ENCODE results near the gene ZCCHC13. TPM values are rescaled to one million over a fixed set of nuclear protein-coding genes. Genes with fewer than 3 reads are reported as not detected.
"Not testable (repeated sequence)": the region's sequence is repeated elsewhere in the genome, so short reads cannot be mapped to it uniquely, and the experiment has no call there.

ZCCHC13 gene
- not detected for total RNA-seq

DNA sequence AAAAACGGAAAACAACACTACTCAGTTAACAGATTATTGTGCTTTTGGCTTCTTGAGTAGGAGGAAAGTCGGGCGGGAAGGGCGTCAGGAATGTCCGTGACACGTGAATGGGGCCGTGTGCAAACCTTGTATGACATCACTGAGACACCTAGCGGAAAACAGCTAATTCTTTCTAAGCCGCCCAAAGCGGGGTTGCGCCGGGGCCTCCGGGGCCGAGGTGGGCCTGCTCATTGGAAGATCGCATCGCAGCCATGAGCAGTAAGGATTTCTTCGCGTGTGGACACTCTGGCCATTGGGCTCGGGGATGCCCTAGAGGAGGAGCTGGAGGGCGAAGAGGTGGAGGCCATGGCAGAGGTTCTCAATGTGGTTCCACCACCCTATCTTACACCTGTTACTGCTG lies at the start of gene ZCCHC13:
ZCCHC13 (plus strand) TSS at position 165 of the 400 bp plus-strand sequence; CDS start at position 252, 87 bp downstream.
- ChIA-PET CTCF (no interaction called here), POLR2A (no interaction called here)
- H3K27me3 Mint-ChIP-seq = peaks cover 1% of the 10 kb centered on the region
- DNase-seq = no peak
- no peaks in the 10 kb centered on the region for H3K9me3 Mint-ChIP-seq
- no peak within 1 kb of the TSS for H3K27ac Mint-ChIP-seq
- no peak within 1 kb of the TSS for H3K4me3 Mint-ChIP-seq
- no peaks in the 10 kb centered on the region for H3K36me3 Mint-ChIP-seq (ENCODE audit: low read depth)
- no peaks in the 10 kb centered on the region for H3K4me1 Mint-ChIP-seq

DNA sequence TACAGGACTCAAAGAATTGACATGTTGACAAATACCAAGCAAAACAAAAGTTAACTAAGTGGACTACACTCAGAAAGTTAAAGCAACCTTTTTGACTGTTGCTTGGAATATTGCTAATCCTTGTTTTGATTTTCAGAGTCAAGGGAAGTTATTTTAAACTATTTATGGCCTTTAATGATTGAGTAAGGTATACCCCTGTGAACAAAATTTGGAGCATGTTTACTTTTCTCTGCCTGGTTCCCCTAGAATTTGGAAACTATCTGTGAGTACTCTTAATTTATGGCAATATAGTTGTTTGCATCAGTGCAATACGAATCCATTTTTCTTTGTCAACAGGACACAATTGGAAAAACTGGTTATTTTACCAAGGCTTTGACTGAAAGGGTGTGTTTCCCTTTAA lies 45.9 kb upstream of the ZCCHC13 start:
- H3K4me3 Mint-ChIP-seq, H3K4me1 Mint-ChIP-seq, H3K27ac Mint-ChIP-seq, H3K27me3 Mint-ChIP-seq, POLR2A ChIA-PET, DNase-seq, CTCF ChIA-PET, H3K9me3 Mint-ChIP-seq: not testable (repeated sequence)
- peaks cover 61% of the 10 kb centered on the region for H3K36me3 Mint-ChIP-seq (ENCODE audit: low read depth)

DNA sequence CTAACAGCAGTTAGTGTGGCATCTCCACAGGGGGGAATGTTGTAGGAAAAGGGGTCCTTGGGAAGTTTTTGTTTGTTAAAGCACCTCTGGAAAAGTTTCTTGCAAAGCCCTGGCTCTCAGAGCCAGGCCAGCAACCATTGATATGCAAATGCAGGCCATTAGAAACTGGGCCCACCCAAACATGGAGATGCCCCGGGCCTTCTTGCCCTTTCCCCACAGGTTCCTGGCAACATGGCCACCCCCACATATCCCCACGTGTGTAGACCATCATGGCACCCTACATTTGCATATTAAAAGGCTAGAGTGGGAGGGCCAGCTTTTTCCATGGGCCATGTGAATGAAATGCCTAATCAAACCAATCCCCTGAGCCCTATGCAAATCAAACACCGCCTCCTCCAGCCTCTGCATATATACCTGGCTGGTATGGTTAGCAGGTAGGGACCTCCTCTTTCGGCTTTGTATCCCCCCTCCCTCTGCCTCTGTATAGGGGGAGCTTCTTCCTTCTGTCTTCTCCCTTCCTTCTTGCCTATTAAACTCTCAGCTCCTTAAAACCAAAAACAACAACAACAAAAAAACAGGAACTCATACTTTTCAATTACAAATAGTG lies 44.0 kb upstream of the ZCCHC13 start:
- POLR2A ChIA-PET = no interaction called here
- CTCF ChIA-PET = no interaction called here

DNA sequence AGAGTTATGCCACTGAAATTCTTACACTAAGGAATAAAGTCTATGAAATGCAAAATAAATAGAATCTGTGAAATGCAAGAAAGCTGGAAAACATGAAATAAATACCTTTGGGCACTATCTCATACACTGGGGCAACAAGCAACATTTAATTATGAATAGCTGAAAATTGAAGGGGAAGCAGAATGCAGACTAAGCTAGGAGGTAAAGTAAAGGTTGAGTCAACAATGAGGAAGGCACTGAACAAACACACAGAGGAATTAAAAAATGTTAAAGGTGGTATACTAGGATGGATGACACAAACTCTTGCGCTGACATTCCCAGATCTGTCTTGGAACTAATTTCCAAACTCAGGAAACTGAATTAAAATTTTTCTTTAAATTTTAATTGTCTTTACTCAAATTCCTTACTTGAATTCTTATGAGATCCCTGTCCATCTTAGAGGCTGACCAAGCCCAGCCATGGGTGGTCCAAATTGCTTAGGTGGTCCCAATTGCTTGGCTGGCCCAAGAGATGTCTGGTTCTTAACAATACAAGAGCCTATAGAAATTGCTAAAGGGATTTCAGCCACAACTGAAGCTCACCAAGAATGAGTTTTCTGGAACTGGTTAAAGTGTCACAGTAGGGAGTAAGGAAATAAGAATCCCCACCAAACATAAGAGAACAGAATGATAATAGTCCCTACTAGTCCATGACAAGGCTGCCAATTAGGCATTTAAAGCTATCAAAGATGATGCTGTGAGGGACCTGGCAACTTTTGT lies 41.3 kb upstream of the ZCCHC13 start:
- no peak for DNase-seq
- no peaks in the 10 kb centered on the region for H3K4me1 Mint-ChIP-seq
- H3K36me3 Mint-ChIP-seq (ENCODE audit: low read depth) = peaks cover 37% of the 10 kb centered on the region
- ChIA-PET POLR2A (no interaction called here), CTCF (no interaction called here)
- H3K27ac Mint-ChIP-seq = no peak overlapping the region
- no peak overlapping the region for H3K4me3 Mint-ChIP-seq
- no peaks in the 10 kb centered on the region for H3K27me3 Mint-ChIP-seq
- no peaks in the 10 kb centered on the region for H3K9me3 Mint-ChIP-seq

More for the DNA sequence above, 44.0 kb upstream of the ZCCHC13 start:
- H3K27ac Mint-ChIP-seq = no peak overlapping the region
- peaks cover 55% of the 10 kb centered on the region for H3K36me3 Mint-ChIP-seq (ENCODE audit: low read depth)
- DNase-seq = no peak
- no peaks in the 10 kb centered on the region for H3K4me1 Mint-ChIP-seq
- no peaks in the 10 kb centered on the region for H3K9me3 Mint-ChIP-seq
- H3K4me3 Mint-ChIP-seq = no peak overlapping the region
- no peaks in the 10 kb centered on the region for H3K27me3 Mint-ChIP-seq

DNA sequence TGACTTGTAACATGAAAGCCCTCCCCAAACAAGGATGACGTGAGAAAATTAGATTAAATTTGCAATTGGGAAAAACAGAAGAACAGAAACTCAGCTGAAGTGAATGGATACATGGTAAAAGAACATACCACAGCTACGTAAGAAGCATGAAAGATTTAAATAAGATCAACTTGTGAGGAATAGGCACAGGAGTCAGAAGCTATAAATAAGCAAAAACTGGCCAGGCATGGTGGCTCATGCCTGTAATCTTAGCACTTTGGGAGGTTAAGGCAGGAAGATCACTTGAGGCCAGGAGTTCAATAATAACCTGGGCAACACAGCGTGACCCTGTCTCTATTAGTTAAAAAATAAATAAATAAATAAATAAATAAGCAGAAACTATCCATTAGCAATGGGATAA lies 33.6 kb upstream of the ZCCHC13 start:
- no peaks in the 10 kb centered on the region for H3K27me3 Mint-ChIP-seq
- H3K4me3 Mint-ChIP-seq = no peak overlapping the region
- no peaks in the 10 kb centered on the region for H3K9me3 Mint-ChIP-seq
- no peak for DNase-seq
- peaks cover 42% of the 10 kb centered on the region for H3K36me3 Mint-ChIP-seq (ENCODE audit: low read depth)
- ChIA-PET POLR2A (no interaction called here), CTCF (interaction anchor here (1.5 kb wide), 1 partner anchor 22 kb away, joined by 3 read pairs; no protein-coding TSS in a partner anchor)
- no peaks in the 10 kb centered on the region for H3K4me1 Mint-ChIP-seq
- H3K27ac Mint-ChIP-seq = no peak overlapping the region

DNA sequence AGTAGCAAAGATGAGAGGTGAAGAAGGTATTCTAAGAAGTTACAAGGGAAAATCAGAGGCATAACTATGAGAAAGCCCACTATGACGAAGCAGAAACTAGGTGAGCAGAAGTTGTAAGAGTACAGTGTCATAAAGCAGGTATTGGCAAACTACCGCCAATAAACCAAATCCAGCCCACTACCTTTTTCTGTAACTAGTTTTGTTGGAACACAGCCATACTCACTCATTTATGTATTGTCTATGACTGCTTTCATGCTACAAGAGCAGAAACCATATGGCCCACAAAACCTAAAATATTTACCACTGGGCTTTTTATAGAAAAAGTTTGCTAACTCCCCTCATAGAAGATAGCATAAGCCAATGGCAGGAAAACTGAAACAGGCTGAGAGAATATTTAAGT lies 31.8 kb upstream of the ZCCHC13 start:
- ChIA-PET POLR2A (interaction anchor here (1.1 kb wide), 1 partner anchor 20 kb away, joined by 3 read pairs; no protein-coding TSS in a partner anchor), CTCF (no interaction called here)
- no peak for DNase-seq
- no peak overlapping the region for H3K27ac Mint-ChIP-seq
- no peaks in the 10 kb centered on the region for H3K9me3 Mint-ChIP-seq
- H3K36me3 Mint-ChIP-seq (ENCODE audit: low read depth) = peaks cover 50% of the 10 kb centered on the region
- H3K4me1 Mint-ChIP-seq = no peaks in the 10 kb centered on the region
- H3K27me3 Mint-ChIP-seq = no peaks in the 10 kb centered on the region
- no peak overlapping the region for H3K4me3 Mint-ChIP-seq

DNA sequence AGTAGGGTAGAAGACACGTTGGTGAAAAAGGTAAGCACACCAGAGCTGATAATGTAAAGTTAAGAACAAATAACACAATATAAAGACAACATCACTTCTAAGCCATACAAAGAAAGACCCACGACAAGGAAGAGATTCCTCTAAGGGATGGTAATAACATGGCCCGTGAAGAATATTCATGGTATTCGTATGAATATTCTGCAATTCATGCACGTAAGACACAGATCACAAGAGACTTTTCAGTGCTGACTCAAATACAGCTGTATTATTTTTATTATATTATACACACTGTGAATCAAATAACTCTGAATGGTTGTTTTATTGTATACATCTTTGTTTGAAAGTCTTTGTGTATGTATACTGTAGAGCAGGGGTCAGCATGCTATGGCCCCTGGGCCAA lies 29.5 kb upstream of the ZCCHC13 start:
- peaks cover 58% of the 10 kb centered on the region for H3K36me3 Mint-ChIP-seq (ENCODE audit: low read depth)
- no peak overlapping the region for H3K27ac Mint-ChIP-seq
- POLR2A ChIA-PET = interaction anchor here (1.6 kb wide), 1 partner anchor 9 kb away, joined by 4 read pairs; no protein-coding TSS in a partner anchor
- no peak for DNase-seq
- CTCF ChIA-PET = no interaction called here
- no peak overlapping the region for H3K4me3 Mint-ChIP-seq
- no peaks in the 10 kb centered on the region for H3K9me3 Mint-ChIP-seq
- H3K27me3 Mint-ChIP-seq = no peaks in the 10 kb centered on the region
- H3K4me1 Mint-ChIP-seq = no peaks in the 10 kb centered on the region

DNA sequence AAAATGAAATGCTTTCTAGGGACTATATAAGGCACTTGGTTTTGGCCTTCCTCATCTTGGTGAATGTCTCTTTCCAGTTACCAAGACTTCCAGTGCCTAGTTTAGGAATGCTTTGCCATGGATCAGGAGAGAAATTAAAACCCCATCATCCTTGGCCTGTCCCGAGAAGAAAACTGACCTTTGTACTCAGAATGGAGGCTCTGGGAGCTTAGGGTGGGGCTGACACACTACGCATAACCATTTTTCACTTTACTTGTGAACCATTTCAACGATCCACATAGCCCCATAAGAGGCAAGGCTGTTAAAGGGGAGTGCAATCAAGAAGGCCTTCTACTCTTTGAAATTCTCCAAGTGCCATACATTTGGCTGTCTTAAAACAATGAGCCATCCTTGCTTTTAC lies 26.7 kb upstream of the ZCCHC13 start:
- H3K36me3 Mint-ChIP-seq (ENCODE audit: low read depth) = peaks cover 56% of the 10 kb centered on the region
- no peaks in the 10 kb centered on the region for H3K27me3 Mint-ChIP-seq
- POLR2A ChIA-PET = no interaction called here
- H3K4me3 Mint-ChIP-seq = no peak overlapping the region
- H3K4me1 Mint-ChIP-seq = no peaks in the 10 kb centered on the region
- DNase-seq = no peak
- no peaks in the 10 kb centered on the region for H3K9me3 Mint-ChIP-seq
- no peak overlapping the region for H3K27ac Mint-ChIP-seq
- CTCF ChIA-PET = no interaction called here

DNA sequence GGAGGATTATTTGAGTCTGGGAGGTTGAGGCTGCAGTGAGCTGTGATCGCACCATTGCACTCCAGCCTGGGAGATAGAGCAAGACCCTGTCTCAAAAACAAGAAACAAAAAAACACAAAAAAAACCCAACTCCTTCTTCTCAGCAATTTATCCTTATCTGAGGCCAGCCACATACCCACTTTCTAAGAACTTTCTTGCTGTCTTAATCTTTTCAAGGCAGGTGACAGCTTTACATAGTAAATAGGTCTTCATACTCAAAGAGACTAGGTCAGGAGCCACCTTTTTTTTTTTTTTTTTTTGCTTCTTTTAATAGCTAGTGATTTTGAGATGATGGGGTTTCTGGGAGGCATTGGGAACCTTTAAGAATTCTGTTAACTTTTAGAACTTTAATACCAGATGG lies 26.1 kb upstream of the ZCCHC13 start:
- H3K4me1 Mint-ChIP-seq = no peaks in the 10 kb centered on the region
- peaks cover 54% of the 10 kb centered on the region for H3K36me3 Mint-ChIP-seq (ENCODE audit: low read depth)
- H3K9me3 Mint-ChIP-seq = no peaks in the 10 kb centered on the region
- no peaks in the 10 kb centered on the region for H3K27me3 Mint-ChIP-seq
- no peak overlapping the region for H3K27ac Mint-ChIP-seq
- ChIA-PET POLR2A (no interaction called here), CTCF (no interaction called here)
- H3K4me3 Mint-ChIP-seq = no peak overlapping the region
- no peak for DNase-seq

DNA sequence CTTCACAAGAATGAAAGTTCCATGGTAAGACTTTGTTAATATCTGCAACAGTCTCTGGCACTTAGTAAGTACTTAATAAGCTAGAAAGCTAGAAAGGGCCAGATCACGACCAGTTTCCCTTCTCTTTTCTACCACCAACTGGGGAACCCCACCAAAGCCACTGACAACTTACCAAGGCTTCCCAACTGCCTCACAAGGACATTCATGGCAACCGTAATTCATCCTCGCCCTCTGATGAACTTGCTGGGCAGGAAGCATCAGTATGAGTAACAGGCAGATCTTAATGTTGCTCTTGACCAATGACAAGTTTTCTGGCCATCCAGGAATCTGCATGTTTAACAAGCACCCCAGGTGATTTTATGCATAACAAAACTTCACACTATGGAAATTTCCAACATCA lies 23.2 kb upstream of the ZCCHC13 start:
- peaks cover 2% of the 10 kb centered on the region for H3K4me1 Mint-ChIP-seq
- H3K27me3 Mint-ChIP-seq = no peaks in the 10 kb centered on the region
- no peaks in the 10 kb centered on the region for H3K9me3 Mint-ChIP-seq
- no peak for DNase-seq
- CTCF ChIA-PET = no interaction called here
- H3K27ac Mint-ChIP-seq = no peak overlapping the region
- POLR2A ChIA-PET = interaction anchor here (0.5 kb wide), 1 partner anchor 11 kb away, joined by 3 read pairs; no protein-coding TSS in a partner anchor
- H3K36me3 Mint-ChIP-seq (ENCODE audit: low read depth) = peaks cover 41% of the 10 kb centered on the region
- no peak overlapping the region for H3K4me3 Mint-ChIP-seq

DNA sequence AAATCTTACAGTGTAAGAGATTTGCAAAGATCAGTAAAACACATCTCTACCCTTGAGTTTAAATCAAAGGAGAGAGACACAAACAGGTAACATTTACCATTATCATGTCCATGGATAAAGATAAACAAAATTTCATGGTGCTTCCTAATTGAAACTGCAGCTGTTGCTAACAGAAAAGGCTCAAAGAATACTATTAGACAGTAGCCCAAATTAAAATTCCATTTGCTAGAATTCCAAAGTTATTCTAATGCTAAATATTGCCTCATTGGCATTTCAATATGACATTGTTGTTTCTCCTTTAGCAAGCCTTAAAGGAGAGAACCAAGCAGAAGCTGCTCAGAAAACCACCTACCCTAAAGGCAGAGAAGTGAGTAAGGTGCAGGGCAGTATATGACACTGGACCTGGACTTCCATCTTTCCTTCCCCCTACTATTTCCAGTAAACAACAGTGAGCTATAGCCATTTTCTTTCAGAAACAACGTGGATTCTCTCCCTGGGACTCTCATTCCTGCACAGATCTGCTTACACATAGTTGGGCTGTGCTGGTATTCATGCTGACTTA lies 19.5 kb upstream of the ZCCHC13 start:
- Mint-ChIP-seq H3K9me3 (no peaks in the 10 kb centered on the region), H3K27me3 (no peaks in the 10 kb centered on the region), H3K4me3 (no peak overlapping the region), H3K36me3 (ENCODE audit: low read depth) (peaks cover 43% of the 10 kb centered on the region), H3K4me1 (peaks cover 22% of the 10 kb centered on the region), H3K27ac (no peak overlapping the region)
- CTCF ChIA-PET = no interaction called here
- no peak for DNase-seq
- POLR2A ChIA-PET = no interaction called here

DNA sequence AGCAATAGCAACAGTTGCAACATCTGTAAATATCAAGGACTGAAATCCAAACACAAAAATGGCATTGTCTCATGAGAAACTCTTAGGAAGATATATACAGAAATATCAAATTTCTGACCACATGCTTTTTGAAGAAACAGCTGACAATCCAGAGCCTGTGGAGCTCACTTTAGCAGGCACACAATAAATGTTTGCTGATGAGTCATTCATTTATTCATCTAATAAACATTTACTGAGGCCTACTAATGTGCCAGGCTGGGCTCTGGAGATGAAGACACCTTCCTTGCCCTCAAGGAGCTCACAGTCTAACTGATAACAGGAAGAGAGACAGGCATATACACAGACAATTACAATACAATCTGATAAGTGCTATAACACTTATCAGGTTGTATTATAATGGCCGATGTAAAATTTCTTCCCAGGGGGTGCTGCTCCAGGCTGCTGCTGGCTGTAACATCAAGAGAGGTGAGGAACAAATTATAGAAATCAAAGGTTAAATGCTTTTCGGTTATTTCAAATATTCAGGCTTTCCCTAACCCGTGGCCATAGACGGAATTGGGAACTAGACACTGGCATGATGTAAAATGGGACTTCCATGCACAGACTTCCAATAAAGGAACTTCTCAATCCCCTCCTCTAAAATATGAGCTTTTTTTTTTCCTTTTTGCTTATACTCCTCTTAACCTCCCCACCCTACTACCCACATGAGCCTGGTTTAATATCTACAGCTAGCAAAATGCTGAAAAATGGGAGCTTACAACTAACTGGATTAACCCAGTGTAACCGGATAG lies 16.8 kb upstream of the ZCCHC13 start:
- H3K9me3 Mint-ChIP-seq = no peaks in the 10 kb centered on the region
- peaks cover 24% of the 10 kb centered on the region for H3K4me1 Mint-ChIP-seq
- H3K27me3 Mint-ChIP-seq = no peaks in the 10 kb centered on the region
- H3K4me3 Mint-ChIP-seq = no peak overlapping the region
- DNase-seq = no peak
- ChIA-PET CTCF (no interaction called here), POLR2A (no interaction called here)
- peaks cover 34% of the 10 kb centered on the region for H3K36me3 Mint-ChIP-seq (ENCODE audit: low read depth)
- no peak overlapping the region for H3K27ac Mint-ChIP-seq

DNA sequence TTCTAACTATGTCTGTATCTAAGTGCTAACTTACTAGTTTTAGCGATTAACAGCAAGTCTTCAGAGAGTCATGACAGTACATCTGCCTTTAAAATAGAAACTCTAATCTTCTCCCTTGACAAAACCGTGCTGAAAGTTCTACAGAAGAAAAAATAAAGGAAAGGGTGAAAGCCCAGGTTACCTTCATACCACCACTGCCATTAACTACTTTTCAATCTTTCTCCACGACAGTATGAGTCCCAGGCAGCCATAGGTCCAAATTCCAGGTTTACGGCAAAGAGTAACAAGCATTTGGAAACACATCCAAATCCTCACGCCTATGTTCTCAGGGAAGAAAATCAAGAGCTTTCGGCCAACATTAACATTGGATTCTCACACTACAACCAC lies 12.4 kb upstream of the ZCCHC13 start:
- POLR2A ChIA-PET = interaction anchor here (1.2 to 2.0 kb wide), 3 partner anchors 9 to 323 kb away, joined by 3 to 5 read pairs (median 5); partner anchors contain the start of gene RLIM
- CTCF ChIA-PET = interaction anchor here (0.5 to 0.9 kb wide), 3 partner anchors 22 to 323 kb away, joined by 3 to 5 read pairs (median 3); partner anchors contain the start of gene RLIM

More for the DNA sequence above, 12.4 kb upstream of the ZCCHC13 start:
- H3K27me3 Mint-ChIP-seq = no peaks in the 10 kb centered on the region
- H3K4me3 Mint-ChIP-seq = peak overlapping the region; percentile 91
- no peak for DNase-seq
- H3K36me3 Mint-ChIP-seq (ENCODE audit: low read depth) = peaks cover 28% of the 10 kb centered on the region
- peaks cover 23% of the 10 kb centered on the region for H3K4me1 Mint-ChIP-seq
- peak overlapping the region; percentile 99 for H3K27ac Mint-ChIP-seq
- H3K9me3 Mint-ChIP-seq = no peaks in the 10 kb centered on the region

Measured in activated CD4-positive, alpha-beta memory T cell treated with anti-CD3 and anti-CD28 coated beads, Interleukin-2, amount 10 ng/mL, durations not matched to agents 7 days and 5 days (primary cell).